ENCODE data around the gene PRND. TPM values are rescaled to one million over a fixed set of nuclear protein-coding genes. Genes with fewer than 3 reads are reported as not detected.
"Not testable (repeated sequence)": the region's sequence is repeated elsewhere in the genome, so short reads cannot be mapped to it uniquely, and the experiment has no call there.

The PRND gene
- total RNA-seq, 1 donor: not detected

DNA sequence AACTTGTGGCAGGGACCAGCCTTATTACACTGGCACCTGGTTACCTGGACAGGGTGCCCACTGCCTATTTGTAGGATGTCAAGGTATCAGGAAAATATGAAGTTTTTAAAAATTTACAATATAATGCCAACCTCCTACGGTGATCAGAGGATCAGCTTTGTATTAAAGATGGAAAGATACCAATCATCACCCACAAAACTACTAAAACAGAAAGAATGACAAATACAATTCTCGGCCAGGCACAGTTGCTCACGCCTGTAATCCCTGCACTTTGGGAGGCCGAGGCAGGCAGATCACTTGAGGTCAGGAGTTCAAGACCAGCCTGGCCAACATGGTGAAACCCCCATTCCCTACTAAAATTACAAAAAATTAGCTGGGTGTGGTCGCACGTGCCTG lies 18.4 kb upstream of the PRND start:
- peaks cover 11% of the 10 kb centered on the region for H3K27me3 ChIP-seq (ENCODE audit: insufficient read depth, low read length)
- H3K79me2 ChIP-seq (ENCODE audit: insufficient read depth, low read length): peaks cover 13% of the 10 kb centered on the region
- DNase-seq (ENCODE audit: insufficient read length, low spot score, missing footprints): no peak
- H3K4me2 ChIP-seq (ENCODE audit: insufficient read depth, low read length): no peak overlapping the region
- no peak for TF ChIP-seq CTCF (IDR thresholded peaks at IDR 0.05; ENCODE audit: extremely low read depth, low read depth, low read length)
- peaks cover 7% of the 10 kb centered on the region for H3K4me1 ChIP-seq (ENCODE audit: insufficient read depth, low read length)
- H3K27ac ChIP-seq (ENCODE audit: low read depth, low read length): no peak overlapping the region
- H3K9me3 ChIP-seq (ENCODE audit: low read depth, low read length): no peaks in the 10 kb centered on the region
- H2AFZ ChIP-seq (ENCODE audit: low read length): no peak overlapping the region
- H3K36me3 ChIP-seq (ENCODE audit: insufficient read depth, low read length): peaks cover 19% of the 10 kb centered on the region
- H4K20me1 ChIP-seq (ENCODE audit: insufficient read depth, low read length): peaks cover 14% of the 10 kb centered on the region
- no peak overlapping the region for H3K4me3 ChIP-seq (ENCODE audit: insufficient read depth, low read length)

DNA sequence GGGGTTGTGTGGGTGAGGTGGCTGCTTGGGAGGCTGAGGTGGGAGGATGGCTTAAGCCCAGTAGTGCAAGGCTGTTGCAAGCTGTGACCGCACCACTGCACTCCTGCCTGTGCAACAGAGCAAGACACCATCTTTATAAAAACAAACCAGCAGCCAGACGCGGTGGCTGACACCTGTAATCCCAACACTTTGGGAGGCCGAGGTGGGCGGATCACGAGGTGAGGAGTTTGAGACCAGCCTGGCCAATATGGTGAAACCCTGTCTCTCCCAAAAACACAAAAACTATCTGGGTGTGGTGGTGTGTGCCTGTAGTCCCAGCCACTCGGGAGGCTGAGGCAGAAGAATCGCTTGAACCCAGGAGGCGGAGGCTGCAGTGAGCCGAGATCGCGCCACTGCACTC lies 14.8 kb upstream of the PRND start:
- DNase-seq (ENCODE audit: insufficient read length, low spot score, missing footprints); H3K9me3 ChIP-seq (ENCODE audit: low read depth, low read length); H3K79me2 ChIP-seq (ENCODE audit: insufficient read depth, low read length); H3K27ac ChIP-seq (ENCODE audit: low read depth, low read length); H3K4me1 ChIP-seq (ENCODE audit: insufficient read depth, low read length); H2AFZ ChIP-seq (ENCODE audit: low read length); H4K20me1 ChIP-seq (ENCODE audit: insufficient read depth, low read length); H3K4me3 ChIP-seq (ENCODE audit: insufficient read depth, low read length); H3K4me2 ChIP-seq (ENCODE audit: insufficient read depth, low read length); H3K36me3 ChIP-seq (ENCODE audit: insufficient read depth, low read length): not testable (repeated sequence)
- H3K27me3 ChIP-seq (ENCODE audit: insufficient read depth, low read length): peaks cover 14% of the 10 kb centered on the region

DNA sequence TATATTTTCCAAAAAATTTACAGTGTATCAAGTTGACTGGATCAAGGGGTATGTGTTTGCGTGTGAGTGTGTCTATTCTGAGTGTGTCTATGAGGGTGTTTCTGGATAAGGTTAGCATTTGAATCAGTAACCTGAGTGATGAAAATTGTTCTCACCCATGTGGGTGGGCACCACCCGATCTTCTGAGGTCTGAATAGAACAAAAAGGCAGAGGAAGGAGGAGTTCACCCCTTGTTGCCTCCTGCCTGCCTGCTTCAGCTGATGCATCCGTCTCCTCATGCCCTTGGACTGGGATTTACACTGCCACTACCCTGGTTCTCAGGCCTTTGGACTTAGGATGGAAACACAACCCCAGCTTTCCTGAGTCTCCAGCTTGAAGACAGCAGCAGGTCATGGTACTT lies 13.7 kb upstream of the PRND start:
- H3K4me2 ChIP-seq (ENCODE audit: insufficient read depth, low read length): no peak overlapping the region
- no peak for TF ChIP-seq CTCF (IDR thresholded peaks at IDR 0.05; ENCODE audit: extremely low read depth, low read depth, low read length)
- H3K4me3 ChIP-seq (ENCODE audit: insufficient read depth, low read length): no peak overlapping the region
- no peaks in the 10 kb centered on the region for H3K36me3 ChIP-seq (ENCODE audit: insufficient read depth, low read length)
- no peaks in the 10 kb centered on the region for H3K79me2 ChIP-seq (ENCODE audit: insufficient read depth, low read length)
- no peaks in the 10 kb centered on the region for H4K20me1 ChIP-seq (ENCODE audit: insufficient read depth, low read length)
- DNase-seq (ENCODE audit: insufficient read length, low spot score, missing footprints): no peak
- no peak overlapping the region for H2AFZ ChIP-seq (ENCODE audit: low read length)
- peaks cover 7% of the 10 kb centered on the region for H3K4me1 ChIP-seq (ENCODE audit: insufficient read depth, low read length)
- peaks cover 21% of the 10 kb centered on the region for H3K27me3 ChIP-seq (ENCODE audit: insufficient read depth, low read length)
- H3K9me3 ChIP-seq (ENCODE audit: low read depth, low read length): no peaks in the 10 kb centered on the region
- H3K27ac ChIP-seq (ENCODE audit: low read depth, low read length): no peak overlapping the region

- H3K27ac ChIP-seq (ENCODE audit: low read depth, low read length): no peak overlapping the region
- H3K79me2 ChIP-seq (ENCODE audit: insufficient read depth, low read length): no peaks in the 10 kb centered on the region
- H2AFZ ChIP-seq (ENCODE audit: low read length): no peak overlapping the region
- no peaks in the 10 kb centered on the region for H4K20me1 ChIP-seq (ENCODE audit: insufficient read depth, low read length)
- DNase-seq (ENCODE audit: insufficient read length, low spot score, missing footprints): no peak
- no peak for TF ChIP-seq CTCF (IDR thresholded peaks at IDR 0.05; ENCODE audit: extremely low read depth, low read depth, low read length)
- no peak overlapping the region for H3K4me3 ChIP-seq (ENCODE audit: insufficient read depth, low read length)
- no peaks in the 10 kb centered on the region for H3K9me3 ChIP-seq (ENCODE audit: low read depth, low read length)
- peaks cover 4% of the 10 kb centered on the region for H3K4me1 ChIP-seq (ENCODE audit: insufficient read depth, low read length)
- H3K4me2 ChIP-seq (ENCODE audit: insufficient read depth, low read length): no peak overlapping the region
- H3K27me3 ChIP-seq (ENCODE audit: insufficient read depth, low read length): peaks cover 20% of the 10 kb centered on the region
- H3K36me3 ChIP-seq (ENCODE audit: insufficient read depth, low read length): no peaks in the 10 kb centered on the region
These were observed 12.9 kb upstream of the PRND start for GRCh38 chr20:4708856-4709255.

All from osteoblast (primary cell).